ENCODE measurements around the gene EZH1.

EZH1 gene

GRCh38 chr17:42744806-42745617 is at the start of gene EZH1:
Gene EZH1, minus strand, starts transcription at chr17:42745040. Its CDS starts 16,099 bp downstream, at chr17:42728941.
- peak; percentile 96 for DNase-seq

- DNase-seq = no peak
Measured at GRCh38 chr17:42792545-42792944, 47.7 kb upstream of the EZH1 start.

GRCh38 chr17:42791948-42792347 is 47.1 kb upstream of the EZH1 start:
- no peak for DNase-seq

GRCh38 chr17:42787266-42787665 is 42.4 kb upstream of the EZH1 start:
- DNase-seq = no peak

GRCh38 chr17:42784811-42785592 is 40.2 kb upstream of the EZH1 start:
- no peak for DNase-seq

- no peak for DNase-seq
Measured at GRCh38 chr17:42784409-42784808, 39.6 kb upstream of the EZH1 start.

GRCh38 chr17:42783791-42784138 is 38.9 kb upstream of the EZH1 start:
- no peak for DNase-seq

GRCh38 chr17:42783062-42783790 is 38.4 kb upstream of the EZH1 start:
- DNase-seq = no peak

- no peak for DNase-seq
Measured at GRCh38 chr17:42782166-42783061, 37.6 kb upstream of the EZH1 start.

- no peak for DNase-seq
Measured at GRCh38 chr17:42781639-42782165, 36.9 kb upstream of the EZH1 start.

GRCh38 chr17:42780851-42781638 is 36.2 kb upstream of the EZH1 start:
- DNase-seq = no peak

GRCh38 chr17:42779936-42780850 is 35.4 kb upstream of the EZH1 start, which contains the start of gene WNK4:
Gene WNK4, plus strand, starts transcription at chr17:42780610. Its CDS starts 89 bp downstream, at chr17:42780699.
- no peak for DNase-seq

- DNase-seq = no peak
Measured at GRCh38 chr17:42779304-42779935, 34.6 kb upstream of the EZH1 start.

- no peak for DNase-seq
Measured at GRCh38 chr17:42778570-42778969, 33.7 kb upstream of the EZH1 start.

- no peak for DNase-seq
Measured at GRCh38 chr17:42775534-42776098, 30.8 kb upstream of the EZH1 start.

GRCh38 chr17:42774066-42774745 is 29.4 kb upstream of the EZH1 start:
- DNase-seq = no peak

- DNase-seq = peak; percentile 94
Measured at GRCh38 chr17:42773290-42774035, 28.6 kb upstream of the EZH1 start, which contains the start of gene VPS25. Gene VPS25, plus strand, starts transcription at chr17:42773449. Its CDS starts 27 bp downstream, at chr17:42773476.

- DNase-seq = no peak
Measured at GRCh38 chr17:42772945-42773289, 28.1 kb upstream of the EZH1 start.

Data from hematopoietic multipotent progenitor cell treated with erythropoietin and hydrocortisone succinate and interleukin-3 and kit ligand, for 6 days (in vitro differentiated cells).